Activated T-cell treated with anti-CD3 and anti-CD28 coated beads, Interleukin-2, amount 50 U/mL, for 48 hours (primary cell): ENCODE data around the gene ARSG.
"Not testable (repeated sequence)": the region's sequence is repeated elsewhere in the genome, so short reads cannot be mapped to it uniquely, and the experiment has no call there.

Experiments used
- DNase-seq, 2 experiments: peaks; one replicate each; pipeline ENCODE4 v3.0.0-alpha.2; 2020

ARSG gene

DNA sequence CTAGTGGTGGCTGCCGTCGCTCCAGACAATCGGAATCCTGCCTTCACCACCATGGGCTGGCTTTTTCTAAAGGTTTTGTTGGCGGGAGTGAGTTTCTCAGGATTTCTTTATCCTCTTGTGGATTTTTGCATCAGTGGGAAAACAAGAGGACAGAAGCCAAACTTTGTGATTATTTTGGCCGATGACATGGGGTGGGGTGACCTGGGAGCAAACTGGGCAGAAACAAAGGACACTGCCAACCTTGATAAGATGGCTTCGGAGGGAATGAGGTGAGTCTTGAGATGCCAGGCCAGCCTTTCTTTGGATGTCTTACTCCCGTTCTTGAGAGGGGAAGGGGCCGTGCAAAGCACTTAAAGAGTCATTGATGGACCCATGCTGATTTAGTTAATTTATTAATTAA is 16.1 kb downstream of the ARSG start:
- DNase-seq: no peak

DNA sequence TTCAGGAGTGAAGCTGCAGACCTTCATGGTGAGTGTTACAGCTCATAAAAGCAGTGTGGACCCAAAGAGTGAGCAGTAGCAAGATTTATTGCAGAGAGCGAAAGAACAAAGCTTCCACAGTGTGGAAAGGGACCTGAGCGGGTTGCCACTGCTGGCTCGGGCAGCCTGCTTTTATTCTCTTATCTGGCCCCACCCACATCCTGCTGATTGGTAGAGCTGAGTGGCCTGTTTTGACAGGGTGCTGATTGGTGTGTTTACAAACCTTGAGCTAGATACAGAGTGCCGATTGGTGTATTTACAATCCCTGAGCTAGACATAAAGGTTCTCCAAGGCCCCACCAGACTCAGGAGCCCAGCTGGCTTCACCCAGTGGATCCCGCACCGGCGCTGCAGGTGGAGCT is 17.2 kb downstream of the ARSG start:
- not testable (repeated sequence) for DNase-seq

DNA sequence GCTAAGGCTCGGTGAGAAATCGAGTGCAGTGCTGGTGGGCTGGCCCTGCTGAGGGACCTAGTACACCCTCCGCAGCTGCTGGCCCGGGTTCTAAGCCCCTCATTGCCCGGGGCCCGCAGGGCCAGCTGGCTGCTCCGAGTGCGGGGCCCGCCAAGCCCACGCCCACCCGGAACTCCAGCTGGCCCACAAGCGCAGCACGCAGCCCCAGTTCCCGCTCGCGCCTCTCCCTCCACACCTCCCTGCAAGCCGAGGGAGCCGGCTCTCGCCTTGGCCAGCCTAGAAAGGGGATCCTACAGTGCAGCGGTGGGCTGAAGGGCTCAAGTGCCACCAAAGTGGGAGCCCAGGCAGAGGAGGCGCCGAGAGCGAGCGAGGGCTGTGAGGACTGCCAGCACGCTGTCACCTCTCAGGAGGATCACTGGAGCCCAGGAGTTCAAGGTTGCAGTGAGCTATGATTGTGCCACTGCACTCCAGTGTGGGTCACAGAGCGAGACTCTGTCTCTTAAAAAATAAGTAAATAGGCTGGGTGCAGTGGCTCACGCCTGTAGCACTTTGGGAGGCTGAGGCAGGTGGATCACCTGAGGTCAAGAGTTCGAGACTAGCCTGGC is 17.9 kb downstream of the ARSG start:
- not testable (repeated sequence) for DNase-seq

DNA sequence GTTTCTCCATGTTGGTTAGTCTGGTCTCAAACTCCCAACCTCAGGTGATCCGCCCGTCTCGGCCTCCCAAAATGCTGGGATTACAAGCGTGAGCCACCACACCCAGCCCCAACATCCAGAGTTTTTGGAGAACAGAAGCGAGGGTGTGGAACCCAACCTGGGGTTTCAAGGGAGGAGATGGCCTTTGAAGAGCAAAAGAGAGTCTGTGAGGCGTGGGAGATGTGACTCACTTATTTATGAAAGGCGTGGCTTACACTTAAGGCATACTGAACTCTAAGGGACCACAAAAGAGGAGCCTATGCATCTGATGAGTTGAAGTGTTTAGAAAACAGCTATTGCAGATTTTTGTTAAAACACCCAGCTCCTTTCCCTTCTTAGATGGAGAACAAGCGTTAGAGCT is 18.9 kb downstream of the ARSG start:
- peak; percentile 33 to 41 for DNase-seq

DNA sequence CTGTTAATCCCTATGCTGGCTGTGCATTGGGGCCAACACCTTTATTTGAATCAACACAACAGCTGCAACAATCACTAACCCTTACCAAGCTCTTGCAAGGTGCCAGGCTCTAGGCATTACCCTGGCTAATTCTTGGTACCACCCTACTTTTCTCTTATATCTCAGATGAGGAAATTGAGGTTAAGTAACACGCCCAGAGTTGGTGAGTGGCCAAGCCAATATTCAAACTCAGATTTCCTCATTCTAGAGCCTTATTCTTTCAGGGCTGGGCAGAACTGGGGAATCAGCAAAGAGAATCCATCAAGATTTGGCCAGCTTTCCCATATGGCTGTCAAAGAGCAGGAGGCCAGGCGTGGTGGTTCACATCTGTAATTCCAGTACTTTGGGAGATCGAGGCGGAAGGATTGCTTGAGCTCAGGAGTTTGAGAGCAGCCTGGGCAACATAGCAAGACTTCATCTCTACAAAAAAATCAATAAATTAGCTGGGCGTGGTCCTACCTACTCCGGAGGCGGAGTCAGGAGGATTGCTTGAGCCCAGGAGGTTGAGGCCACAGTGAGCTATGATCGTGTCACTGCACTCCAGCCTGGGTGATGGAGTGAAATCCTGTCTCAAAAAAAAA is 23.7 kb downstream of the ARSG start:
- DNase-seq: no peak

DNA sequence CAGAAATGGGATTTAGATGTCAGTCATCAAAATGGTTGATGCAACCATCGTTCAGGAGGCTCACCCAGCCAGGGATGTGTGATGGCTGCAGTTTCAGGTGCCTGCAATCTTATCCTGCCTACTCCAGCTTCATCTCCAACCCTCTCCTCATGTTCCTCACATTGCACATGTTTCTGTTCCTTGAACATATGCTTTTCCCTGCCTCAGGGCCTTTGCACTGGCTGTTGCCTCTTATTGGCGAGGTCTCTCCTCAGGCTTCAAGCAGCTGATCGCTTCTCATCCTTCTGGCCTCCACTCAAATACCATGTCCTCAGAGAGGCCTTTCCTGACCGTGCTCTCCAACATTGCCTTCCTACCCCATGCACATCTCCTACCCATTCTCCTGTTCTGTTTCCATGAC is 24.6 kb downstream of the ARSG start:
- DNase-seq: no peak

DNA sequence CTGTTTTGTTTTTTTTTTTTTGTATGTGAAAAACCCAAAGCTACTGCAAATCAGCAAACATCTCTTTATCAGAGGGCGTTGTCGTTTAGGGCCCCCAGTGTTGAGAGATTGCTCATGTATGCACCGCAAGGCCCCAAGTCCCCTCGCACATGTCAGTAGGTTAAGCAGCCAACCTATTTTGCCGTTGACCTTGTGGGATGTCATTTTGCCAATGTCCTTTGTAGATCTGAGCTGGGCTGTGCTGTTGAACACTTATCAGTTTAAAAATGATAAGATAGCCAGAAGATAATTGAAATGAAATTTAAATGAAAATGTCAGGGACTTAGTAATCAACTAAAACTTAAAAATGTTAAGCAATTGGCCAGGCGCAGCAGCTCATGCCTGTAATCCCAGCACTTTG is 26.2 kb downstream of the ARSG start:
- no peak for DNase-seq

DNA sequence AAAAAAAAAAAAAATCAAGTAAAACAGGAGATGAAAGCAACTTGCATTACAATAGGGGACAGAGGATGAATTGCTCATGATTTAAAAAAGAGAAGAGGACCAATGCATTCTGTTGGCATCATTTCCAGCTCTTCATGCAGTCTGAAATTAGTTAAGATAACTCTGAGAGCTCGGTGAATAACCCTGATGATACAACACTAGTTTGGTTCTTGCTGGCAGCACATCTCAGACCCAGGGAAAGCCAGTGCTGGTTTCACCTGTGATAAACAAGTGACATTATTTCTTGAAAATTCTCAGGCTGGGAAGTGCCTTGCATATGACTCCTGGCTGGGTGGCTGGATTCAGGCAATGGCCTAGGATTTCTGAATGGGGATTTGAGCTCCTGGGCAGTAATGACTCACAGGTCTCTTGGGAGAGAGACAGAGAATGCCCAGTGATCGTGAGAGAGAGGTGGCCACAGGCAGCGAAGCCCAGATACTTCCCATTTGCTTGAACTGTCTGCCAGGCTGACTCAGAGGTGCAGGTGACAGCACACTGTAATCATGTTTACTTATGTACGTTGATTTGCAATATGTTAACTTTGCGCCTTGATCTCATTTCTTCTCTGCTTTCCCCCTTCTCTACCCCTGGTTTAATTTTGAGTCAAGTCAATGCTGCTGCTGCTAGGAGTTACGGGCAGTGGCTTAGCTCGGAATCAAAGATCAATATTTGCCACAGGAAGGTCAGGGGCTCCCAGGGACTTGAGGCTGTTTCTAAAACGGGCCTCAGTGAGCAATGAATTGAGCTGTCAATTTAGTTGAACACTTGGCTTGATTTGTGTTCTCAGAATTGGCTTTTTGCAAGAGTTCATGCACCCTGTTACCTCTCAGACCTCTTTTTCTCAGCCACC is 27.1 kb downstream of the ARSG start:
- DNase-seq: no peak

DNA sequence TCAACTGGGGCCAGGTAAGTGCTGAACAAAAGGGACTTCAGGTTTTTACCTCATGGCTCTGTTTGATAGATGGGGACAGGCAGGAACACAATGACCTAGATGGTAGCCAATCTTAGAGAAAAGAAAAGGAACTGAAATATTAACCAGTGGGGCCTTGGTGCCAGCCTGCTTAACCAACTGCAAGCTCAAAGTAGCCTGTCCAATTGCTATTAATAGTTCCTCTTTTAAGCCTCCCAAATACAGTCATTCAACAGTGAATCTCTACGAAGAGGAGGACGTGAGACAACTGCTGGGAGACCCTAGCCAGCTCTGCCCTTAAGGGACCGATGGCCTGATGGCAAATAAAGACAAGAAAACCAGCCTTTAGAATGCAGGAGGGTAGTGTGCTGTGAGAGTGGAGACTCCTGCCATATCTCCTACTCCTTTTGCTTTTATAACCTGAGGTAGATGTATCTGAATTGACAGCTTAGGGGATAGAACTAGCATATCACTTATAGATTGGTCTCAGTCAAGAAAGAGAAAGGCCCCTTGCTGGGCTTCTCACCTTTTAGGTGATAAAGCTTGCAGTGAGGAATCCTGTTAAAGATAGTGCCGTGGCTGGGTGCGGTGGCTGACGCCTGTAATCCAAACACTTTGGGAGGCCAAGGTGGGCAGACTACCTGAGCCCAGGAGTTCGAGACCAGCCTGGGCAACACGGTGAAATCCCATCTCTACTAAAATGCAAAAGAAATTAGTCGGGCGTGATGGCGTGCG is 28.3 kb downstream of the ARSG start:
- no peak for DNase-seq

DNA sequence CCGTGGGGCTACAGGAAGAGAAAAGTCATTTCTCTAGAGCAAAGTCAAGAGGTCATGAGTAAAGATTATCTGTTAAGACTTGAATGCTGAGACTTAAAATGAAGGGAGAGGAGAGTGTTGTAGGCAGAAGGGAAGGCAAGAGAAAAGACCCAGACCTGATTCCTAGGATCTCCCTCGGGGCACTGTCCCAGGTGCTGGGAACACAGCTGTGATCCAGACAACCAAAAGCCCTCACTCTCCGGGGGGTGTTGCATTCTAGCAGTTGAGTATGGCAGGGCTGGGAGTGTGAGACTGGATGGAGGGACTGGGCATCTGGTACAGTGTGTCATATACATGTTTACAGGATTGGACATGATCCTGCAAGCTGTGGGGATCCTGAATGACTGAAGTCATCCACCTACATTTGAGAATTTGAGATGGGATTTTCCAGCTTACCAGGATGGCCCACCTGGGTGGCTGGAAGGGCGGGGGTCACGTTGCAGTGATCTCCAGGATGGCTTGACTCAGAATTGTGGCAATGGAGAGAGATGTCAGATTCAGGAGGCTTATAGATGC is 29.1 kb downstream of the ARSG start:
- no peak for DNase-seq

DNA sequence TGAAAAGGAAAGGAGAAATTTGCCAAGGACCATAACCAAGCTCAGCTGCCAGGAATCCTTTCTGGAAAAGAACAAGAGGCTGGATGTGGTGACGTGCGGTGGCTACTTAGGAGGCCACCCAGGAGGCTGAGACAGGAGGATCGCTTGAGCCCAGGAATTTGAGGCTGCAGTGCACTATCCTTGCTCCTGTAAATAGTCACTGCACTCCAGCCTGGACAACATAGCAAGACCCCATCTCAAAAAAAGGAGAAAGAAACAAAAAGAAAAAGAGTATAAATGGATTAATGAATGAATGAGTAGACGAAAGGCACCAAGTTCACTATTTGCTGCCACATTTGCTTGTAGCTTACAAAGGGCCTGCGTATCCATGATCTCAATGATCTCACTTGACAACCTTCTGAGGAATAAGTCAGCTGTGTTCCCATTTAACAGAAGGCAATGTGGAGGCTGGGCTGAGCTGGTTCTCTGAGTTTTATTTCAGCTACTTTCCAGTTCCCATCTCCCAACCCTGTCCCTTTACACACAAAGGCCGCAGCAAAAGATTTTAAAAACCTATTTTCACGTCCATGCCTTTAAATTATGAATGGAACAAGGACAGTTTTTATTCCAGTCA is 29.8 kb downstream of the ARSG start:
- DNase-seq: no peak

DNA sequence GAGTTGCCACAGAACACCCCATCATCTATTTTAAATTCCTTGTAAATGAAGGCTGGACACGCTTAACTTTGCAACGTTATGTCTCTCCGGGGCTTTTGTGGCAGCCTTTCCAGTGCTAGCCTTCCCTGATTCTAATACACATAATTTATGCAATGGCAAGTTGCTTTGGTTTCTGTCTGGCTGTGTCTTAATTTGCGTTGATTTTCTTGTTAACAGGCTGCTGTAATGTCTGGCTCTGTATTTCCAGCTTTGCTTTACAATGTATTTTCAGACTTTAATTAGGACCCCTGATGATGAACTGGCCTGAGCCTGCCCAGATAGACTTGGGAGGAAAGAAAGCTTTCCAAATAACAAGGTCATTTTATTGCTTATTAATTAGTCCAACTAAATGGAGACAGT is 30.3 kb downstream of the ARSG start:
- no peak for DNase-seq

DNA sequence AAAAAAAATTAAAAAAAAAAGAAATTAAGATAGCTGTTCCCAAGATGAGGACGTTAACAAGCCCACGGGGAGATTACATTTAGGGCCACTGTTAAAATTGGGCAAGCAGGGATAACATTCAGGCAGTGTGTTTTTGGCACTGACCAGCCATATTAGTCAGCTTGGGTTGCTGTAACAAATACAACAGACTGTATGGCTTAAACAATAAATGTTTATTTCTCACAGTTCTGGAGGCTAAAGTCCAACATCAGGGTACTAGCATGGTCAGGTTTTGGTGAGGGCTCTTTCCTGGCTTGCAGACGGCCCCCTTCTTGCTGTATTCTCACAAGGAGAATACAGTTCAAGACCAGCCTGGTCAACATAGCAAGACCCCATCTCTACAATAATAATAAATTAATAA is 31.3 kb downstream of the ARSG start:
- no peak for DNase-seq

DNA sequence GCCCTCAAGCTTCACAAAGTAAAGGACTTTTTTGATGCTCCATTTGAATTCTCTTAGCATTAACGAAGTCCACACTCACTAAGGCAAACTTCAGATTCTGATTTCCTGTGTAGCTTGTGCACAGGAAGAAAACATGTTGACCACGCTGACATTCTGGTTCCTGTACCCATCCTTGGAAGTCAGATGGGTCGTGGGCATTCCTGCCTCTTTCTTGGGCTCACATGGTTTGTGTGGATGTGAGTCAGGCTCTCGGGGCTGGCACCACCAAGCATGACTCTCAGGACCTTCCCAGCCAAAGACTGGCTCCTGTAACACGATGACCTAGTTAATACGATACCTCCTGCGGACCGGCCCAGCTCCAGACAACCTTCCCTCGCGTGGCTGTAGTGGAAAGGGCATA is 32.8 kb downstream of the ARSG start:
- DNase-seq: no peak

DNA sequence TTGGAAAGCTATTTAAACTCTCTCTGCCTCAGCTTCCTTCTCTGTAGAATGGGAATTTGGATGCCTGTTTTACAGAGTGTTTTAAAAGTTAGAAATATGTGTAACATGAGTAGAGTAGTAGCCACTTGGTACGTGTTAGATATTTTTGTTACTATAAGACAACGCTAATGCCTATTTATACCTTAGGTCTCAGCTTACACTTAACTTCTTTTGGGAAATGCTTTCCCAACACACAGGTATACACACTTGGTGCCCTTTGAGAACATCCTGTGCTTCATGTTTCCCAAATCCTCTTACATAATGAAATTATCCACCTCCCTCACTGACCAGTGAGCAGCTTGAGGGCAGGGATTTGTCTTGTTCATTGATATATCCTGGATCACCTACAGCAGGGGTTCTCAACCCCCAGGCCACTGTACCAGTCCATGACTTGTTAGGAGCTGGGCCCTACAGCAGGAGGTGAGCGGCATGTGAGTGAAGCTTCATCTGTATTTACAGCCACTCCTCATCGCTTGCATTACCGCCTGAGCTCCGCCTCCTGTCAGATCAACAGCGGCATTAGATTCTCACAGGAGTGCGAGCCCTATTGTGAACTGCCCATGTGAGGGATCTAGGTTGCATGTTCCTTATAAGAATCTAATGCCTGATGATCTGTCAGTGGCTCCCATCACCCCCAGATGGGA is 33.5 kb downstream of the ARSG start:
- no peak for DNase-seq

DNA sequence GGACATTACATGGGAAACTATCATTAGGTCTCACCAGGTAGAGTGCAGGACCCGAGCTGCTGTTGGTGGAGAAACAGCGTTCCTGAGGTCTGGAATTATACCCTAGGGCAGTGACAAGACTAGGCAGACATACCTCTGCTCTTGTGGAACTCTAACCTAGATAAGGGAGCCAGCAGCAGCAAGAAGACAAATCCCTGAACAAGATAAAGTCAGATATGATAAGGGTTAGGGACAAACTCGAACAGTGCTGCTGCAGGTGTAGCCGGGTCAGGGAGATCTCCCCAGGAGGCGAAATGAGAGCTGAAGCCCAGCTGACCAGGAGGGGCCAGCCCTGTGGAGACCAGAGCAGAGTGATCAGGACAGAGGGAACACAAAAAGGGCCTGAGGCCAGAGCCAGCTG is 34.7 kb downstream of the ARSG start:
- DNase-seq: no peak

DNA sequence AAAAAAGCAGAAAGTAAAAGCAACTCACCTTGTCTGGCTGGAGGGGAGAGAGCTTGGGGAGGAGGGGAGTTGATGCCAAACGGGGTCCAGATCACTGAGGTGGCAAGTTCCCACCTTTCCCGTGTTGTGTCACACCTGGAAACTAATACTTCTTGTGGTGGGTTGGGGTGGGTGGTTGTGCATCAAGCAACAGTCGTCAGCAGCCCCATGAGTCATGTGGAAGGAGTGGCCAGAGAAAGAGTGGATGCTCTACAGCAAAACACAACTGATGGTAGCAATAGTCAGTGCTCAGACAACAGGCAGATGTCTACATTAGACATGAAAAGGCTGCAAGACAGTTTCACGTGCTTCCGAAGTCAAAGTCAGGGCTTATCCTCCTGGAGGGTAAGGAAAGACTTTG is 35.4 kb downstream of the ARSG start:
- DNase-seq: peak; percentile 38 to 43

DNA sequence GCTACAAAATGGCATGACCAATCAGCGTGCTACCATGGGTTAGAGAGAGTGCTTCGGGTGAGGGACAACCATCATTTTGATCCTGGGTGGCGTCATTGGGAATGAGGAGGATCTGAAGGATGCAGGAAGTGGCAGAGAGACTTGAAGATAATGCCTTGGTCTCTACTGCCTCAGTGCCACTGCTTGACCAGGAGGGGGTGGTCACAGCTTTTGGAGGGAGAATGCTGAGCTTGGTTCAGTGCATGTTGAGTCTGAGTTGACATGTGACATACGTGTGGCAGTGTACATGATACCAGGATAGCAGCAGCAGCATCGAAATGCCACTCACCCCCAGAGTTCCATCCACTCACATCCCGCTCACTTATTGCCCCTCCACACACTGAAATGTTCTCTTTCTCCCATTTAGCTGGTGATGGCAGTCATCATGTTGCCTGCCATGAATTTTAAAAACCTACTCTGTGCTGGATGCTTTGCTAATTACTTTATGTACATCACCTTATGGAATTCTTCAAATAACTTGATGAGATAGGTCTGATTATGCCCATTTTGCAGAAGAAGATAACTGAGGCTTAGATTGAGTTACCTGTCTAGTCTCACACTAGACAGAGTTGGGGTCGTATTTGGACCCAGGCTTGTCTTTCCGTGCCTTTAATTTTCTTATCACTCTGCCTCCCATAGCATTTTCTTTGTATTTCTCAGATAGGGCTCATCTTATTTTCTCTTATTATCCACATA is 36.7 kb downstream of the ARSG start:
- DNase-seq: no peak

DNA sequence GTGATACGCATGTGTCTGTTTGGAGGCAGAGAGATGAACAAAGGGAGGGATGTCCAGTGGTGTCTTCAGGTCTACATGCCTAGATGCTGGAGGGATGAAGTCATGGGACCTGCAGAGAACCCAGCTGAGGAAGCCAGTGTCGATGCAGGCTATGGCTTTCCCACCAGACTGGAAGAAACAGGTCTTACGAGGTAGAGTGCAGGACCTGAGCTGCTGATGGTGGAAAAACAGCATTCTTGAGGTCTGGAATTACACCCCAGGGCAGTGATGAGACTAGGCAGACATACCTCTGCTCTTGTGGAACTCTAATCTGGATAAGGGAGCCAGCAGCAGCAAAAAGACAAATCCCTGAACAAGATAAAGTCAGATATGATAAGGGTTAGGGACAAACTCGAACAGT is 37.4 kb downstream of the ARSG start:
- DNase-seq: no peak

DNA sequence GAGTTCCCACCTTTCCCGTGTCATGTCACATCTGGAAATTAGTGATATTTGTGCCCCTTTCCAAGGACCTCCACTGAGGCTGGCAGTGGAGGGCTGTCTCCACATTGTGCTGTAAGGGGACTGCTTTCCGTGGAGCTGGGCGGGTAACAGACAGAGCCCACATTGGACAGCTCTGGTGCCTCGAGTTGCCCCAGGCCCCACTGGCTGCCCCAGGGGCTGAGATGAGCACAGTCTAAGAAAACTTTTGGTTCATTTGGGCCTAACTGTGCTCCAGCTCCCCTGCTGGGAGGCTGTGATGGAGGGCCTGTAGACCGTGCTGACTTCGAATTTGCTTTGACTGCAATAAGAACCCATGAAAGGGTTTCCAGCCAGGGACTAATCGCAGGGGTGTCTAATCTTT is 38.0 kb downstream of the ARSG start:
- DNase-seq: no peak

DNA sequence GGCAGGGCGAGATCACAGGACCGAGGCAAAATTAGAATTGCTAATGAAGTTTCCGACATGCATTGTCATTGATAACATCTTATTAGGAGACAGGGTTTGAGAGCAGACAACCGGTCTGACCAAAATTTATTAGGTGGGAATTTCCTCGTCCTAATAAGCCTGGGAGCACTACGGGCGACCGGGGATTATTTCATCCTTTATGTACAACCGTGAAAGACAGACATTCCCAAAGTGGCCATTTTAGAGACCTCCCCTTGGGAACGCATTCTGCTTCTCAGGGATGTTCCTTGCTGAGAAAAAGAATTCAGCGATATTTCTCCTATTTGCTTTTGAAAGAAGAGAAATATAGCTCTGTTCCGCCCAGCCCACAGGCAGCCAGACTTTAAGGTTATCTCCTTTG is 40.6 kb downstream of the ARSG start:
- not testable (repeated sequence) for DNase-seq
